HG03520 (cell line): ENCODE data around the gene FZD10.

ENCODE experiments used
- ATAC-seq: cut with Tn5 transposase; IDR thresholded peaks from one replicate; pipeline ENCODE4 v1.9.1; 2021; ENCODE audit warnings: mild to moderate bottlenecking, moderate library complexity; ENCODE audit not compliant: unreplicated experiment

Gene FZD10

DNA sequence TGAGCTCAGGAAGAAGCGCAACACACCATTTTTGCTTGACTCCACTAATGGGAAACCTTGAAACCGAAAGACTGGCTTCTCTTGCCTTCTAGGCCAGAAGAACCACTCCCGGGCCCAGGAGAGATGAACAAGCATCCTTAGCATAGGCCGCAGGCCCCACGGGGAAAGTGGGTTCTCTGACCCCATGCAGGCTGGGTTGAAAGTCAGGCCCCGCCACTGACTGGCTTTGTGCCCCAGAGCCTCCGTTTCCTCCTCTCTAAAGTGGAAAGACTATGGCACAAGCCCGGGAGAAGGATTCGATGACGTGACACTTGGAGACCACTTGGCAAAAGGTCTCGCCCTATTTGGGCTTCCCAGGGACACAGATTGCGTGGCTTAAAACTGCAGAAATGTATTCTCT is 9.9 kb upstream of the FZD10 start:
- no peak for ATAC-seq

DNA sequence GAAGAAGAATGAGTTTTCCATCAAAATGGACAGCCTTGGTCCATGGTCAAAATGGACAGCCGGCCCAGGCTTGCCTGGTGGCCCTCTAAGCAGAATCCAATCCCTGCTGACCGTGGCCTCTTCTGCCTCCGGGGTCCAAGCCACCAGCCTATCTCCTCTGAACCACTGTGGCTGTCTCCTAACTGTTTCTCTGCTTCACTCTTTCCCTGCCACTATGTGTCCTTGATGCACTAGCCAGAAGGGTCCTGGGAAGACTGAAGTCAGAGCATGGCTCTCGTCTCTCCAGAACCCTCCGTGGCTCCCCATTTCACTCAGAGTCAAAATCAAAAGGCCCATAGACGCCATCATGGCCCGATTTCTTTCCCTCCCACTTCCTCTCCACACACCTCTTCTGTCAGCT is 8.5 kb upstream of the FZD10 start:
- ATAC-seq, result no peak

DNA sequence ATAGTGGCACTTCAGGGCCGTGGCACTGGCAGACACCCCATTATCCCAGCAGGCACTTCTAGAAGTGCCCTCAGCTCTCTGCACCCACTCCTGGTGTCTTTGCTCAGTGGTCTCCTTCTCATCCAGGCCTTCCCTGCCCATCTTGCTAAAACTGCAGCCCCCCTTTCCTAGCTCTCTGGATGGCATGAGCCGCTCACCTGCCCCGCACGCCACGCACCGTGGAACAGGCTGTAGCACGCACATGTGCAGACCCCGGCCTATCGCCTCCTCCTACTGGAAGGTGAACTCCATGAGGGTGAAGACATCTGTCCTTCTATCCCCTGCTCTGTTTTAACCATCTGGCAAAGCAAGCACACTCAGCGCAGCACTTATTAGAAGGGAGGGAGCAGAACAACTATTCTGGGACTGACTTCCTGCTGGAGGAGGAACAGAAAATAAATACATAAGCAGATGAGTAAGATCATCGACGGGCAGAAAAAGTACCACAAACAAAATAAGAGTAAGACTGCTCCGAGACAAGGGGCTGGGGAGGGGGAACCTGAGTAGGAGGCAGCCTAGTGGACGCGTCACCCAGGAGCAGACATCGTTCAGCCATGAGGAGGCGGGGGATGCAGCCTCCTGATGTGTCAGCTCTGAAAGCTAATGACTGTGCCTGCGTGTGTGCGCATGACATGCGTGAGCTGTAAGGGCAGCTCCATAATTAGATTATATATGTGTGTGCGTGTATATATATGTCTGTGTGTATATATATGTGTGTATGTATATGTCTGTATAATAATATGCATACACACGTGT is 7.8 kb upstream of the FZD10 start:
- no peak for ATAC-seq

DNA sequence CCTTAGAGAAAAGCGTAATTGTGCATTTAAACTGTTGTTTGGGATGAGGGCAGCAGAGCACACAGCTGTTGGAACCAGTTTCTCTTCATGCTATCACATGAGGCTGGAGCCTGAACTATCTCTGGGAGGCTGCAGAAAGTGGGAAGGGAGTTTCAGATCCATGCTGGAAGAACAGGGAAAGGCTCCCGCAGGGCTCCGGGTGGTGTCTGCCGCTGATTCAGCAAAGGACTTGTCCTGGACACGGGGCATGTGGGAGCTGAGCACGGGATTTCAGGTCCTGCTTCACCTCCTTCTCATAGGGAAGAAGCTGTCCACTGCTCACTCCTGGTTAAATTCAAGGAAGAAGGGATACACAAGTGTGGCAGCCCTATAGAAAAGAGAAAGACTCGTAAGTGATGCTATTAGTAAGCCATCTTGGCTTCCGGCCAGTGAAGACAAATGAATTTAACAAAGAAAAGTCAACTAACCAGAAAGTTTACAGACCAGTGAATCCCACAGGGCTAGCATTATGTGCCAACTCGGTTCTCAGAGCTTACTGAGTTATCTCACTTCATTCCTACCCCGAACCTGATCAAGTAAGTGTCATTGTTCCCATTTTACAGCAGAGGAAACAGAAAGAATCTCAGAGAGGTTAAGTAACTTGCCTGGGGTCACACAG is 6.7 kb upstream of the FZD10 start:
- ATAC-seq, result no peak

- no peak for ATAC-seq
Observed at GRCh38 chr12:130156652-130157275, 5.5 kb upstream of the FZD10 start.

GRCh38 chr12:130157998-130158753 is 4.1 kb upstream of the FZD10 start:
- ATAC-seq, result no peak

DNA sequence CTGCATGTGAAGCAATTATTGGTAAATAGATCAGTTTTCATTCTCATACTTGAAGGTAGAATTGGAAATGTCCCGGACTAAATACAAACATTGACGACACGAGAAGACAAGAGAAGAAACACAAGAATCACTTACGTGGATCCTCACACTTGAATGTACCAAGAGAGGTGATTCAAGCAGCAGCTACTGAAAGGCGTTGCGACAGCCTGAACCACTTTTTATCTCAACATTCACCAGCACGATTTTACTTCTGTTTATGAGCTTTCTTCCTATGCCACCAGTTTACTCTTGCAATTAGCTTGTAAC is 3.6 kb upstream of the FZD10 start:
- ATAC-seq, result no peak

DNA sequence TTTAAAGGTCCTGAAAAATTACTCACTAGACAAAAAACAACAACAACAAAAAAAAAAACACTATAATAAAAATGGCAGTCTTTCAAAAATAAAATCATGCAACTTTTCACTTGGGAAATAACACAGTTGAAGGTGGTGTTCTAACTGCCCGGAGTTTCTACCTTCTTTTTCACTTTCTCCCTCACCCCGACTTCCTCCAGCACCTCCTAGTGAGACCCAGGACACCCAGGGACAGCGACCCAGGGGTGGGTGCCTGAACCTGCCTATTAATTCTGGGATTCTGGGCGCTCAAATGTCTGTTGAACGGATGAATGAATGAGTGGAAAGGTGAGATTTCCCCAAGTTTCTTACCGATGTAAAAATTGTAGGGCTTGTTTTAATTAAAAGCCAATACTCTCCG is 2.0 kb upstream of the FZD10 start:
- ATAC-seq, result no peak

- no peak for ATAC-seq
Observed at GRCh38 chr12:130160711-130161231, 1.5 kb upstream of the FZD10 start.

GRCh38 chr12:130161261-130162243 is 712 bp upstream of the FZD10 start:
- no peak for ATAC-seq

- ATAC-seq, result no peak
Observed at GRCh38 chr12:130162745-130163460, 639 bp downstream of the FZD10 start.

- no peak for ATAC-seq
Observed at GRCh38 chr12:130163461-130164215, 1.4 kb downstream of the FZD10 start.

- no peak for ATAC-seq
Observed at GRCh38 chr12:130164216-130164542, 1.9 kb downstream of the FZD10 start.

GRCh38 chr12:130164936-130165335 is 2.7 kb downstream of the FZD10 start:
- ATAC-seq, result no peak

GRCh38 chr12:130166306-130166705 is 4.0 kb downstream of the FZD10 start:
- ATAC-seq, result no peak

DNA sequence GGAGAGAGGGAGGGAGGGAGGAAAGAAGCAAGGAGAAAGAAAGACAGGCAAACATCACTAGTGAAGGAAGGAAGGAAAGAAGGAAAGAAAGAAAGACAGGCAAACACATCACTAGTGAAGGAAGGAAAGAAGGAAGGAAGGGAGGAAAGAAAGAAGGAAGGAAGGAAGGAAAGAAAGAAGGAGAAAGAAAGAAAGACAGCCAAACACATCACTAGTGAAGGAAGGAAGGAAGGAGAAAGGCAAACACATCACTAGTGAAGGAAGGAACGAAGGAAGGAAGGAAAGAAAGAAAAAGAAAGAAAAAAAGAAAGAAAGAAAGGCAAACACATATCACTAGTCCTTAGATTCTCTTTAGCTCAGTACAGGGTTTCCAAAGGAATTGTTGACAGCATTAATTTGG is 5.3 kb downstream of the FZD10 start:
- no peak for ATAC-seq

DNA sequence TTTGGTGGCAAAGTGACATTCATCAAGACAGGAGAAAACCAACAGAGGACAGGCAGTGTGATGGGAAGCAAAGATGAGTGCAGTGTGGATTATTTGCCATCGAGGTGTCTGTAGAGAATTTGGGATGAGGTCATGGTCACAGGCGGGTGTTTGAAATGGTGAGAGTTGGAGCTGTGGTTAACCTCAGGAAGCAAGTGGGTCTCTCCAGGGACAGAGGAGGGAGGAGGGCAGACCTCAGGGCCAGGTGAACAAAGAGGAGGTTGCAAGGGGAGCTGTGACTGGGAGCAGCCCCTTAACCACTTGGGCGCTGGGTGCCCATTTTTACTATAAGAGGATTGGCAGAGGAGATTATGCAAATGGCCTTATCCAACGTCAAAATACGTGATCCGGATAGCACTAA is 7.0 kb downstream of the FZD10 start:
- no peak for ATAC-seq

GRCh38 chr12:130169924-130170323 is 7.7 kb downstream of the FZD10 start:
- ATAC-seq, result no peak

DNA sequence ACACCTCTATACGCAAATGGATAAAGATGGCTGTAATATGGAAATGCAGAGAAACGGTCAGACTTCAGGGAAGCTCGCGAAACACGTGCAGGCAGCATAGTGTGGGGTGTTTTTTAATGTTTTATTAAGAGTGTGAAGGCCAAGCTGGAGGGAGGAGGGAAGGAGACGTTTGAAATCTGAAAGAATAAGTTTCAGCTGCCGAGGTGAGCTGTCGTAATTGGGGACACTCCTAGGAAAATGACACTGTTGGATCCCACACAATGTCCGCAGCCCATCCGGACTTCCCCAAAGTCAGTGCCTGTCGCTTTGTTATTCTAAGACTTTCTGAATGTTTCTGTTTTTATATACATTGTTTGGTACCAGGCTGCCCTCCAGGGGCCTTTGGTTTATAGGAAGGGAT is 8.3 kb downstream of the FZD10 start:
- ATAC-seq, result no peak
